ENCODE data around the gene SOX9.

SOX9 gene

GRCh38 chr17:72100470-72100869 is 20.4 kb upstream of the SOX9 start:
- no peak overlapping the region for H3K4me3 ChIP-seq (ENCODE audit: low read depth, low read length)
- TF ChIP-seq, protein P1, sequence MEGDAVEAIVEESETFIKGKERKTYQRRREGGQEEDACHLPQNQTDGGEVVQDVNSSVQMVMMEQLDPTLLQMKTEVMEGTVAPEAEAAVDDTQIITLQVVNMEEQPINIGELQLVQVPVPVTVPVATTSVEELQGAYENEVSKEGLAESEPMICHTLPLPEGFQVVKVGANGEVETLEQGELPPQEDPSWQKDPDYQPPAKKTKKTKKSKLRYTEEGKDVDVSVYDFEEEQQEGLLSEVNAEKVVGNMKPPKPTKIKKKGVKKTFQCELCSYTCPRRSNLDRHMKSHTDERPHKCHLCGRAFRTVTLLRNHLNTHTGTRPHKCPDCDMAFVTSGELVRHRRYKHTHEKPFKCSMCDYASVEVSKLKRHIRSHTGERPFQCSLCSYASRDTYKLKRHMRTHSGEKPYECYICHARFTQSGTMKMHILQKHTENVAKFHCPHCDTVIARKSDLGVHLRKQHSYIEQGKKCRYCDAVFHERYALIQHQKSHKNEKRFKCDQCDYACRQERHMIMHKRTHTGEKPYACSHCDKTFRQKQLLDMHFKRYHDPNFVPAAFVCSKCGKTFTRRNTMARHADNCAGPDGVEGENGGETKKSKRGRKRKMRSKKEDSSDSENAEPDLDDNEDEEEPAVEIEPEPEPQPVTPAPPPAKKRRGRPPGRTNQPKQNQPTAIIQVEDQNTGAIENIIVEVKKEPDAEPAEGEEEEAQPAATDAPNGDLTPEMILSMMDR (IDR thresholded peaks at IDR 0.05; ENCODE audit: borderline replicate concordance, insufficient read depth, low read depth, low read length) = no peak

- no peak overlapping the region for H3K4me3 ChIP-seq (ENCODE audit: low read depth, low read length)
- TF ChIP-seq, protein P1 (IDR thresholded peaks at IDR 0.05; ENCODE audit: borderline replicate concordance, insufficient read depth, low read depth, low read length) = no peak
Observed at GRCh38 chr17:72101526-72101925, 19.3 kb upstream of the SOX9 start.

DNA sequence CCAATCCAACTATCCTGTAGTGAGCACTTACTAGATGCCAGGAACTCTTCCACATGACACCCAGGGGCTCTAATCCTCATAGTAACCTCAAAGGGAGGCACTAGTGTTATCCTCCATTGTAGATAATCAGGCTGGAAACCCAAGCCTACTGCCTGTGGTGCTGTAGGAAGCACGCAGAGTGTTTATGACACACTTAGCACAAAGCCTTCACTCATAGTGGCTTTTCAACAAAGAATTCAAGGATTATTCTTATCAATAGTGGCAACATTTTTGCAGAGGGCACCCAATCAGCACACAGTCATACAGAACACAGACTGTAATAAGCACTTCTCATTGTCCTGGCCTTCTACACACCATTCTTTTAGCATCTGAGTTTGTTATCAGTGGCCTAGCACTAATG is 18.5 kb upstream of the SOX9 start:
- H3K4me3 ChIP-seq (ENCODE audit: low read depth, low read length) = no peak overlapping the region
- TF ChIP-seq, protein P1 (IDR thresholded peaks at IDR 0.05; ENCODE audit: borderline replicate concordance, insufficient read depth, low read depth, low read length) = no peak

- H3K4me3 ChIP-seq (ENCODE audit: low read depth, low read length) = no peak overlapping the region
- TF ChIP-seq, protein P1 (IDR thresholded peaks at IDR 0.05; ENCODE audit: borderline replicate concordance, insufficient read depth, low read depth, low read length) = no peak
Observed at GRCh38 chr17:72104164-72104862, 16.5 kb upstream of the SOX9 start.

DNA sequence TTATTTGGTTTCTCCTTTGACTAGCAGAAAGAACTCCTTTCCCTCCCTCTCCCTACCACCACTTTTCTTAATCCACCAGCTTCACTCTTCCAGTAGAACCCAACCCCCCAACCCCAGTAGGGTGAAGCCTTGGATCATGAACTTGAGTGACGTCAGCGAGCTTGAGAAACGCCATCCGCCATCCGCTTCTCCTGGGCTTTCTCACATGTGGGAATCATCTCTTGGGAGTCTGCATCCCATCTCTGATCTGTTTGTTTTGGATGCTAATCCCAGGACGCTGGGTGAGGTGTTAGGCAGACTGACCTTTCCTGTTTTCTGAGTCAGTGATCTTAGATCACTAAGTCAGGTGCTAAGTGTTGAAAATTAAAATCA is 16.0 kb upstream of the SOX9 start:
- TF ChIP-seq, protein P1 (IDR thresholded peaks at IDR 0.05; ENCODE audit: borderline replicate concordance, insufficient read depth, low read depth, low read length) = no peak
- no peak overlapping the region for H3K4me3 ChIP-seq (ENCODE audit: low read depth, low read length)

- TF ChIP-seq, protein P1 (IDR thresholded peaks at IDR 0.05; ENCODE audit: borderline replicate concordance, insufficient read depth, low read depth, low read length) = no peak
- no peak overlapping the region for H3K4me3 ChIP-seq (ENCODE audit: low read depth, low read length)
Observed at GRCh38 chr17:72107100-72107499, 13.7 kb upstream of the SOX9 start.

GRCh38 chr17:72110231-72110941 is 10.4 kb upstream of the SOX9 start:
- TF ChIP-seq, protein P1 (IDR thresholded peaks at IDR 0.05; ENCODE audit: borderline replicate concordance, insufficient read depth, low read depth, low read length) = no peak
- no peak overlapping the region for H3K4me3 ChIP-seq (ENCODE audit: low read depth, low read length)

All from GM12875 (cell line).